Dermis lymphatic vessel endothelial cell (primary cell): Measurements from ENCODE around the gene WDPCP. TPM values are rescaled to one million over a fixed set of nuclear protein-coding genes. Genes with fewer than 3 reads are reported as not detected.

ENCODE experiments used
- total RNA-seq: library from RNA; depleted of rRNA; stranded (reverse); fragments of >200 nt; gene quantifications from 2 replicates; pipeline ENCODE4 v1.2.1, GENCODE V29; 2014

WDPCP gene, protein sequence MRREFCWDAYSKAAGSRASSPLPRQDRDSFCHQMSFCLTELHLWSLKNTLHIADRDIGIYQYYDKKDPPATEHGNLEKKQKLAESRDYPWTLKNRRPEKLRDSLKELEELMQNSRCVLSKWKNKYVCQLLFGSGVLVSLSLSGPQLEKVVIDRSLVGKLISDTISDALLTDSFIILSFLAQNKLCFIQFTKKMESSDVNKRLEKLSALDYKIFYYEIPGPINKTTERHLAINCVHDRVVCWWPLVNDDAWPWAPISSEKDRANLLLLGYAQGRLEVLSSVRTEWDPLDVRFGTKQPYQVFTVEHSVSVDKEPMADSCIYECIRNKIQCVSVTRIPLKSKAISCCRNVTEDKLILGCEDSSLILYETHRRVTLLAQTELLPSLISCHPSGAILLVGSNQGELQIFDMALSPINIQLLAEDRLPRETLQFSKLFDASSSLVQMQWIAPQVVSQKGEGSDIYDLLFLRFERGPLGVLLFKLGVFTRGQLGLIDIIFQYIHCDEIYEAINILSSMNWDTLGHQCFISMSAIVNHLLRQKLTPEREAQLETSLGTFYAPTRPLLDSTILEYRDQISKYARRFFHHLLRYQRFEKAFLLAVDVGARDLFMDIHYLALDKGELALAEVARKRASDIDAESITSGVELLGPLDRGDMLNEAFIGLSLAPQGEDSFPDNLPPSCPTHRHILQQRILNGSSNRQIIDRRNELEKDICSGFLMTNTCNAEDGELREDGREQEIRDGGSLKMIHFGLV
- total RNA-seq, result 4.1 and 5.4 TPM in 2 replicates

DNA sequence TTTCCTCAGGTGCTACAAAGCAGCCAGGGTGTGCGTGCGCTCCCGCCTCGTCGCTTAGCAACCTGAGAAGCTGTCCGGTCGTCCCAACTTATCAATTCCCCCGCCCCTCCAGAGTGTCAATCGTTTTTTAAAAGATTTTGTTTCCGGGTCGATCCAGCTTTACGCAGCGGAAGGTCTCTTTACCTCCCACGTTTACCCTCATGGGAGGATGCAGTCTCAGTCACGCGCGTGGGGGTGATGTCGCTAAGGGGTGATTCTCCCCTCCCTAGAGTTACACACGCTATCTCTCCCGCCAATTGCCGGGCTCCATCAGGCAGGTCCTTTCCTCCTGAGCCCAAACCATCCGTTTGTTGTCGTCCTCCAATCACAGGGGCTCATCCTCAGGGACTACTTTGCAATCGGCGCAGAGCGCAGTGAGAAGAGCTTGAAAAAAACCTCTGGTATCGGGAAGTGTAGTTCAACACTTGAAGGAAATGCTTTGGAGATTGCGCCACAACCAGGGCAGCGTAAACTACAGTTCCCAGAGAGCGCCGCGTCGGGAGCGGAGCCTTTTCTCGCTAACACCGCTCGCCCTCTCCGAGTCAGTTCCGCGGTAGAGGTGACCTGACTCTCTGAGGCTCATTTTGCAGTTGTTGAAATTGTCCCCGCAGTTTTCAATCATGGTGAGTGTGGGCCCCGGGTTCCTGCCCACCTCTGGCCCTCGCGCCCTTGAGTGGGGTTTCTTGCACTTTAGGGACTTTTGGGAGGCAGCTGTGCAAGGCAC is at the start of gene WDPCP, which contains the start of gene MDH1:
Gene WDPCP, minus strand, starts transcription at position 93 of the 763 bp plus-strand sequence. CDS start 206 bp downstream, outside the sequence.
Gene MDH1, plus strand, starts transcription at position 579 of the 763 bp plus-strand sequence. Its CDS starts 81 bp downstream, at position 660.

Other genes starting within 250 kb of the WDPCP start
- gene MDH1, start 486 bp upstream of the WDPCP start, total RNA-seq, result 95.4 and 102 TPM in 2 replicates